Kidney epithelial cell (primary cell): Measurements from ENCODE around the gene EIF5A. TPM values are rescaled to one million over a fixed set of nuclear protein-coding genes. Genes with fewer than 3 reads are reported as not detected.

Experiments
- DNase-seq: peaks from one replicate; pipeline ENCODE4 v3.0.0-alpha.2; 2010; ENCODE audit warnings: low read depth
- H3K27me3 ChIP-seq: 2 replicates; pipeline ENCODE4 v1.6.0; 2011; ENCODE audit warnings: low read length; ENCODE audit not compliant: control insufficient read depth, insufficient read depth
- H3K36me3 ChIP-seq: 2 replicates; pipeline ENCODE4 v1.5.1; 2011; ENCODE audit warnings: low read length; ENCODE audit not compliant: control insufficient read depth, insufficient read depth
- H3K4me3 ChIP-seq: 2 replicates; pipeline ENCODE4 v1.5.1; 2011; ENCODE audit warnings: low read depth, mild to moderate bottlenecking, control low read depth, low read length
- CTCF ChIP-seq: IDR thresholded peaks from 2 replicates; pipeline ENCODE4 v1.5.1; 2011; ENCODE audit warnings: mild to moderate bottlenecking, moderate library complexity, low read length, control low read depth, inconsistent platforms; ENCODE audit not compliant: insufficient read depth, poor library complexity, severe bottlenecking
- total RNA-seq: library from RNA; depleted of rRNA; stranded (reverse); fragments of >200 nt; gene quantifications from 2 replicates; pipeline ENCODE4 v1.2.3, GENCODE V29; 2015

The EIF5A gene
- total RNA-seq, 1 donor from 2014 or later = 490 TPM

- Histone ChIP-seq H3K4me3 (peak overlapping the region; percentile 69), H3K36me3 (peaks cover 10% of the 10 kb centered on the region), H3K27me3 (no peaks in the 10 kb centered on the region)
- no peak for DNase-seq
- no peak for TF ChIP-seq CTCF
Measured at GRCh38 chr17:7313890-7314718, 6.7 kb downstream of the EIF5A start.

- peaks cover 7% of the 10 kb centered on the region for H3K36me3 ChIP-seq
- no peak for DNase-seq
- no peaks in the 10 kb centered on the region for H3K27me3 ChIP-seq
- TF ChIP-seq CTCF = no peak
- peak within 1 kb of the TSS; percentile 69 for H3K4me3 ChIP-seq
Measured at GRCh38 chr17:7314719-7315569, 7.5 kb downstream of the EIF5A start, which contains the start of gene GPS2. GPS2 (minus strand) TSS chr17:7315360; CDS start chr17:7315052, 308 bp downstream.

- no peak for TF ChIP-seq CTCF
- Histone ChIP-seq H3K4me3 (peak overlapping the region; percentile 69), H3K36me3 (peaks cover 6% of the 10 kb centered on the region), H3K27me3 (no peaks in the 10 kb centered on the region)
- DNase-seq = no peak
Measured at GRCh38 chr17:7315570-7316235, 8.3 kb downstream of the EIF5A start.

- H3K36me3 ChIP-seq = peaks cover 6% of the 10 kb centered on the region
- TF ChIP-seq CTCF = no peak
- H3K4me3 ChIP-seq = no peak overlapping the region
Measured at GRCh38 chr17:7317161-7317803, 9.9 kb downstream of the EIF5A start.

GRCh38 chr17:7318121-7318860 lies 10.9 kb downstream of the EIF5A start:
- peaks cover 4% of the 10 kb centered on the region for H3K36me3 ChIP-seq
- no peak for DNase-seq
- no peaks in the 10 kb centered on the region for H3K27me3 ChIP-seq
- no peak for TF ChIP-seq CTCF
- no peak overlapping the region for H3K4me3 ChIP-seq

More at GRCh38 chr17:7317161-7317803, 9.9 kb downstream of the EIF5A start:
- H3K27me3 ChIP-seq = no peaks in the 10 kb centered on the region
- no peak for DNase-seq
